Peyer's patch (tissue), 4 donors: ENCODE measurements around the gene FAM50B.

ENCODE experiments used
- POLR2A ChIP-seq, 2 donors: fragments of 450-650 bp; IDR thresholded peaks; one replicate each; pipeline ENCODE4 v1.5.1; 2017; ENCODE audit warnings: antibody characterized with exemption in 2 of 2, mild to moderate bottlenecking in 2 of 2, moderate library complexity in 2 of 2
- TF ChIP-seq, protein P1 (sequence below), 6 experiments: fragments of 450-650 bp in 4 of 6; fragments of 200-600 bp in 2 of 6; sonication (generic) in 1 of 6; IDR thresholded peaks; one replicate each; pipeline ENCODE4 v1.5.1; 2017 to 2019; ENCODE audit warnings: antibody characterized with exemption in 6 of 6, mild to moderate bottlenecking in 3 of 6, moderate library complexity in 1 of 6

GRCh38 chr6:3825331-3825831, 23.8 kb upstream of the FAM50B start:
- TF ChIP-seq, protein P1, sequence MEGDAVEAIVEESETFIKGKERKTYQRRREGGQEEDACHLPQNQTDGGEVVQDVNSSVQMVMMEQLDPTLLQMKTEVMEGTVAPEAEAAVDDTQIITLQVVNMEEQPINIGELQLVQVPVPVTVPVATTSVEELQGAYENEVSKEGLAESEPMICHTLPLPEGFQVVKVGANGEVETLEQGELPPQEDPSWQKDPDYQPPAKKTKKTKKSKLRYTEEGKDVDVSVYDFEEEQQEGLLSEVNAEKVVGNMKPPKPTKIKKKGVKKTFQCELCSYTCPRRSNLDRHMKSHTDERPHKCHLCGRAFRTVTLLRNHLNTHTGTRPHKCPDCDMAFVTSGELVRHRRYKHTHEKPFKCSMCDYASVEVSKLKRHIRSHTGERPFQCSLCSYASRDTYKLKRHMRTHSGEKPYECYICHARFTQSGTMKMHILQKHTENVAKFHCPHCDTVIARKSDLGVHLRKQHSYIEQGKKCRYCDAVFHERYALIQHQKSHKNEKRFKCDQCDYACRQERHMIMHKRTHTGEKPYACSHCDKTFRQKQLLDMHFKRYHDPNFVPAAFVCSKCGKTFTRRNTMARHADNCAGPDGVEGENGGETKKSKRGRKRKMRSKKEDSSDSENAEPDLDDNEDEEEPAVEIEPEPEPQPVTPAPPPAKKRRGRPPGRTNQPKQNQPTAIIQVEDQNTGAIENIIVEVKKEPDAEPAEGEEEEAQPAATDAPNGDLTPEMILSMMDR (IDR thresholded peaks at IDR 0.05): no peak
- TF ChIP-seq POLR2A (IDR thresholded peaks at IDR 0.05): no peak
